Stomach (tissue), 4 donors: ENCODE measurements around the gene CETP.
"Not testable (repeated sequence)": the region's sequence is repeated elsewhere in the genome, so short reads cannot be mapped to it uniquely, and the experiment has no call there.

ENCODE experiments used
- EP300 ChIP-seq: sonication (generic); formaldehyde crosslinking; IDR thresholded peaks from one replicate; pipeline ENCODE4 v1.6.1; 2017; ENCODE audit warnings: antibody characterized with exemption
- POLR2A ChIP-seq, 4 donors: fragments of 450-650 bp; IDR thresholded peaks; one replicate each; pipeline ENCODE4 v1.6.1; 2016; ENCODE audit warnings: antibody characterized with exemption in 4 of 4, control low read depth in 2 of 4, mild to moderate bottlenecking in 1 of 4, moderate library complexity in 1 of 4
- POLR2AphosphoS5 ChIP-seq, 3 donors: sonication (generic); formaldehyde crosslinking; IDR thresholded peaks; one replicate each; pipeline ENCODE4 v1.6.1; 2016; ENCODE audit warnings: antibody characterized with exemption in 3 of 3
- TF ChIP-seq, protein P1 (sequence below), 7 experiments: fragments of 450-650 bp in 4 of 7; fragments of 200-600 bp in 3 of 7; sonication (generic) in 3 of 7; IDR thresholded peaks; one replicate each; pipeline ENCODE4 v1.5.1; 2016 to 2019; ENCODE audit warnings: antibody characterized with exemption in 7 of 7, control low read depth in 2 of 7, mild to moderate bottlenecking in 1 of 7

DNA sequence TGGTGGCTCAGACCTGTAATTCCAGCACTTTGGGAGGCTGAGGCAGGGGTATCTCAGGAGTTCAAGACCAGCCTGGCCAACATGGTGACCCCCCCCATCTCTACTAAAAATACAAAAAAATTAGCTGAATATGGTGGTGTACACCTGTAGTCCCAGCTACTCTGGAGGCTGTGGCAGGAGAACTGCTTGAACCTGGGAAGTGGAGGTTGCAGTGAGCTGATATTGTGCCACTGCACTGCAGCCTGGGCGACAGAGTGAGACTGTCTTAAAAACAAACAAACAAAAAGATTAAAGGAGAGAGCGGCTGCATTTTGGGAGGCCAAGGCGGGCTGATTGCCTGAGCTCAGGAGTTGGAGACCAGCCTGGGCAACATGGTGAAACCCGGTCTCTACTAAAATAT lies 25.2 kb downstream of the CETP start:
- TF ChIP-seq POLR2AphosphoS5 (IDR thresholded peaks at IDR 0.05); POLR2A (IDR thresholded peaks at IDR 0.05); EP300: not testable (repeated sequence)
- TF ChIP-seq, protein P1, sequence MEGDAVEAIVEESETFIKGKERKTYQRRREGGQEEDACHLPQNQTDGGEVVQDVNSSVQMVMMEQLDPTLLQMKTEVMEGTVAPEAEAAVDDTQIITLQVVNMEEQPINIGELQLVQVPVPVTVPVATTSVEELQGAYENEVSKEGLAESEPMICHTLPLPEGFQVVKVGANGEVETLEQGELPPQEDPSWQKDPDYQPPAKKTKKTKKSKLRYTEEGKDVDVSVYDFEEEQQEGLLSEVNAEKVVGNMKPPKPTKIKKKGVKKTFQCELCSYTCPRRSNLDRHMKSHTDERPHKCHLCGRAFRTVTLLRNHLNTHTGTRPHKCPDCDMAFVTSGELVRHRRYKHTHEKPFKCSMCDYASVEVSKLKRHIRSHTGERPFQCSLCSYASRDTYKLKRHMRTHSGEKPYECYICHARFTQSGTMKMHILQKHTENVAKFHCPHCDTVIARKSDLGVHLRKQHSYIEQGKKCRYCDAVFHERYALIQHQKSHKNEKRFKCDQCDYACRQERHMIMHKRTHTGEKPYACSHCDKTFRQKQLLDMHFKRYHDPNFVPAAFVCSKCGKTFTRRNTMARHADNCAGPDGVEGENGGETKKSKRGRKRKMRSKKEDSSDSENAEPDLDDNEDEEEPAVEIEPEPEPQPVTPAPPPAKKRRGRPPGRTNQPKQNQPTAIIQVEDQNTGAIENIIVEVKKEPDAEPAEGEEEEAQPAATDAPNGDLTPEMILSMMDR (IDR thresholded peaks at IDR 0.05): not testable (repeated sequence)
